ENCODE measurements around the gene TRPC4. TPM values are rescaled to one million over a fixed set of nuclear protein-coding genes. Genes with fewer than 3 reads are reported as not detected.

TRPC4 gene
- total RNA-seq, 1 experiment from 2014 or later: 8.0 TPM

DNA sequence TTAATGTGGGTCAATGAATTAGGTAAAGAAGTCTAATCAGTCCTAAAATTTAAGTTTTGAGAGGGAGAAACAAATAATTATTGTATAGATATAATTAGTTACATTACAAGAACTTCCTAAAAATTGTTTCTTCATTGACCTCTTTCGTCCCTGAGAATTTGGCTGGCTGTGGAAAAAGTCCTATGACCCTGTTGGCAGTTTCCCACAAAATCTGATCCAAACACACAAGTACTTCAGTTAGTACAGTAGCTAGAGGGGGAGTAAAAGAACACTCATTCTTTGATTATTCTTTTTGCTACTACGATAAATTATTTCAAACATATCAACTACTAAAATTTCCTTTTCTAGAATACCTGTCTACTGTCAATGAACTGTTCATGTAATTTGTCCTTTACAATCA is 282.3 kb downstream of the TRPC4 start:
- ATAC-seq (no peak), DNase-seq (ENCODE audit: low spot score) (no peak)
- Mint-ChIP-seq H3K9me3 (0 out of 2 replicates have a peak, but pooled peaks cover 3% of the 10 kb centered on the region), H3K27me3 (ENCODE audit: low read depth) (no peaks in the 10 kb centered on the region), H3K4me3 (no peak overlapping the region), H3K4me1 (no peaks in the 10 kb centered on the region), H3K27ac (no peak overlapping the region), H3K36me3 (no peaks in the 10 kb centered on the region)
- TF ChIP-seq ETV6 (CRISPR knock-in tag; IDR thresholded peaks at IDR 0.05): no peak
- no peak for TF ChIP-seq PRRX2 (CRISPR knock-in tag; IDR thresholded peaks at IDR 0.05)
- TF ChIP-seq SMAD4 (CRISPR knock-in tag; IDR thresholded peaks at IDR 0.05): no peak
- TF ChIP-seq ZNF423 (CRISPR knock-in tag; IDR thresholded peaks at IDR 0.05): no peak
- TF ChIP-seq ATF1 (CRISPR knock-in tag; IDR thresholded peaks at IDR 0.05): no peak
- TF ChIP-seq AR (CRISPR knock-in tag; IDR thresholded peaks at IDR 0.05): no peak
- TF ChIP-seq RELA (CRISPR knock-in tag; IDR thresholded peaks at IDR 0.05; ENCODE audit: borderline replicate concordance): no peak
- no peak for TF ChIP-seq OVOL2 (CRISPR knock-in tag; IDR thresholded peaks at IDR 0.05; ENCODE audit: borderline replicate concordance)
- no peak for TF ChIP-seq USF1 (CRISPR knock-in tag; IDR thresholded peaks at IDR 0.05)
- no peak for TF ChIP-seq STAT6 (CRISPR knock-in tag; conservative IDR thresholded peaks at IDR 0.05; ENCODE audit: low read depth)
- TF ChIP-seq GABPB1 (CRISPR knock-in tag; IDR thresholded peaks at IDR 0.05): no peak
- no peak for TF ChIP-seq ZNF138 (CRISPR knock-in tag; conservative IDR thresholded peaks at IDR 0.05)
- no peak for TF ChIP-seq USF2 (CRISPR knock-in tag; IDR thresholded peaks at IDR 0.05)
- TF ChIP-seq ZNF263 (CRISPR knock-in tag; IDR thresholded peaks at IDR 0.05; ENCODE audit: low read depth): no peak
- TF ChIP-seq, protein P1, sequence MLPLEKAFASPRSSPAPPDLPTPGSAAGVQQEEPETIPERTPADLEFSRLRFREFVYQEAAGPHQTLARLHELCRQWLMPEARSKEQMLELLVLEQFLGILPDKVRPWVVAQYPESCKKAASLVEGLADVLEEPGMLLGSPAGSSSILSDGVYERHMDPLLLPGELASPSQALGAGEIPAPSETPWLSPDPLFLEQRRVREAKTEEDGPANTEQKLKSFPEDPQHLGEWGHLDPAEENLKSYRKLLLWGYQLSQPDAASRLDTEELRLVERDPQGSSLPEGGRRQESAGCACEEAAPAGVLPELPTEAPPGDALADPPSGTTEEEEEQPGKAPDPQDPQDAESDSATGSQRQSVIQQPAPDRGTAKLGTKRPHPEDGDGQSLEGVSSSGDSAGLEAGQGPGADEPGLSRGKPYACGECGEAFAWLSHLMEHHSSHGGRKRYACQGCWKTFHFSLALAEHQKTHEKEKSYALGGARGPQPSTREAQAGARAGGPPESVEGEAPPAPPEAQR (CRISPR knock-in tag; IDR thresholded peaks at IDR 0.05): no peak
- CTCF ChIA-PET: no interaction called here
- POLR2A ChIA-PET: no interaction called here

Measured in WTC11 (cell line).